Dermis microvascular lymphatic vessel endothelial cell (primary cell): ENCODE measurements around the gene AWAT2. TPM values are rescaled to one million over a fixed set of nuclear protein-coding genes. Genes with fewer than 3 reads are reported as not detected.
"Not testable (repeated sequence)": the region's sequence is repeated elsewhere in the genome, so short reads cannot be mapped to it uniquely, and the experiment has no call there.

ENCODE experiments used
- DNase-seq, 2 donors: peaks; one replicate each; pipeline versions ENCODE4 v3.0.0 to v3.0.0-alpha.2; 2010; ENCODE audit warnings: low read depth in 2 of 2
- total RNA-seq: library from RNA; depleted of rRNA; stranded (reverse); fragments of >200 nt; gene quantifications from 2 replicates; pipeline ENCODE4 v1.2.1, GENCODE V29; 2014

The AWAT2 gene
- total RNA-seq, 1 donor from 2014 or later: 0.51 TPM

GRCh38 chrX:70001708-70002341 lies 47.9 kb downstream of the AWAT2 start:
- DNase-seq: no peak

- no peak for DNase-seq
Measured at GRCh38 chrX:70001269-70001668, 48.5 kb downstream of the AWAT2 start.

GRCh38 chrX:69998299-69998698 lies 51.4 kb downstream of the AWAT2 start:
- not testable (repeated sequence) for DNase-seq

- DNase-seq: no peak
Measured at GRCh38 chrX:69996113-69996468, 53.6 kb downstream of the AWAT2 start.

GRCh38 chrX:69995362-69996112 lies 54.2 kb downstream of the AWAT2 start:
- peak in 1 of 2 donors; percentile 14 for DNase-seq

- no peak for DNase-seq
Measured at GRCh38 chrX:69993494-69993893, 56.2 kb downstream of the AWAT2 start.

GRCh38 chrX:69991685-69992084 lies 58.1 kb downstream of the AWAT2 start:
- no peak for DNase-seq

Other genes with a start within 250 kb of the AWAT2 start
- gene OTUD6A, start 12.5 kb upstream of the AWAT2 start, total RNA-seq: not detected in 2 replicates
- gene IGBP1, start 83.5 kb upstream of the AWAT2 start, total RNA-seq: 51.5 and 71.1 TPM in 2 replicates
- gene DGAT2L6, start 127.5 kb upstream of the AWAT2 start, total RNA-seq: not detected in 2 replicates
- not detected in 2 replicates for gene AWAT1, start 184.7 kb upstream of the AWAT2 start, total RNA-seq
- not detected in 2 replicates for gene P2RY4, start 210.3 kb upstream of the AWAT2 start, total RNA-seq
- gene ARR3, start 218.4 kb upstream of the AWAT2 start, total RNA-seq: not detected in 2 replicates
- gene RAB41, start 232.2 kb upstream of the AWAT2 start, total RNA-seq: not detected in 2 replicates
- 28.5 and 35.9 TPM in 2 replicates for gene PDZD11, start 240.0 kb upstream of the AWAT2 start, total RNA-seq
- gene KIF4A, start 240.2 kb upstream of the AWAT2 start, total RNA-seq: 4.3 and 9.5 TPM in 2 replicates